PC-9 (cell line): ENCODE measurements around the gene CFAP97D2.

Experiments used
- EZH2 ChIP-seq: fragments of 200-600 bp; sonication (generic); IDR thresholded peaks from 2 replicates; pipeline ENCODE4 v1.8.0; 2017; ENCODE audit warnings: antibody characterized with exemption, low read depth
- TF ChIP-seq, protein P1 (sequence below): fragments of 200-600 bp; sonication (generic); conservative IDR thresholded peaks from 2 replicates; pipeline ENCODE4 v1.6.1; 2017; ENCODE audit warnings: mixed run types, antibody characterized with exemption, mild to moderate bottlenecking, moderate library complexity

- TF ChIP-seq, protein P1, sequence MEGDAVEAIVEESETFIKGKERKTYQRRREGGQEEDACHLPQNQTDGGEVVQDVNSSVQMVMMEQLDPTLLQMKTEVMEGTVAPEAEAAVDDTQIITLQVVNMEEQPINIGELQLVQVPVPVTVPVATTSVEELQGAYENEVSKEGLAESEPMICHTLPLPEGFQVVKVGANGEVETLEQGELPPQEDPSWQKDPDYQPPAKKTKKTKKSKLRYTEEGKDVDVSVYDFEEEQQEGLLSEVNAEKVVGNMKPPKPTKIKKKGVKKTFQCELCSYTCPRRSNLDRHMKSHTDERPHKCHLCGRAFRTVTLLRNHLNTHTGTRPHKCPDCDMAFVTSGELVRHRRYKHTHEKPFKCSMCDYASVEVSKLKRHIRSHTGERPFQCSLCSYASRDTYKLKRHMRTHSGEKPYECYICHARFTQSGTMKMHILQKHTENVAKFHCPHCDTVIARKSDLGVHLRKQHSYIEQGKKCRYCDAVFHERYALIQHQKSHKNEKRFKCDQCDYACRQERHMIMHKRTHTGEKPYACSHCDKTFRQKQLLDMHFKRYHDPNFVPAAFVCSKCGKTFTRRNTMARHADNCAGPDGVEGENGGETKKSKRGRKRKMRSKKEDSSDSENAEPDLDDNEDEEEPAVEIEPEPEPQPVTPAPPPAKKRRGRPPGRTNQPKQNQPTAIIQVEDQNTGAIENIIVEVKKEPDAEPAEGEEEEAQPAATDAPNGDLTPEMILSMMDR = no peak
- TF ChIP-seq EZH2 = no peak
Observed at GRCh38 chr13:114146629-114147028, 32.4 kb upstream of the CFAP97D2 start.
